OCI-LY1 (cell line): ENCODE results near the gene DRC3.

Experiments used
- H2AFZ ChIP-seq: fragments of 200-600 bp; sonication (generic), shearing (Covaris generic); 2 replicates; pipeline ENCODE4 v1.6.0; 2014; ENCODE audit warnings: antibody characterized with exemption, mild to moderate bottlenecking, low read length
- H3F3A ChIP-seq: fragments of 200-600 bp; sonication (generic), shearing (Covaris generic); 2 replicates; pipeline ENCODE4 v1.6.0; 2014; ENCODE audit warnings: mild to moderate bottlenecking, antibody characterized with exemption, low read length, moderate library complexity; ENCODE audit not compliant: insufficient read depth
- H3K27ac ChIP-seq: fragments of 200-600 bp; sonication (generic); 2 replicates; pipeline ENCODE4 v1.5.1; 2014; ENCODE audit warnings: low read length, mixed run types, mild to moderate bottlenecking, low read depth; ENCODE audit not compliant: poor library complexity, severe bottlenecking
- H3K27me3 ChIP-seq: fragments of 200-600 bp; sonication (generic); 2 replicates; pipeline ENCODE4 v1.6.0; 2014; ENCODE audit warnings: antibody characterized with exemption, mild to moderate bottlenecking, low read length, moderate library complexity; ENCODE audit not compliant: insufficient read depth
- H3K36me3 ChIP-seq: fragments of 200-600 bp; sonication (generic); 2 replicates; pipeline ENCODE4 v1.6.1; 2014; ENCODE audit warnings: mild to moderate bottlenecking, antibody characterized with exemption, low read length, moderate library complexity, mixed read lengths; ENCODE audit not compliant: insufficient read depth
- H3K4me1 ChIP-seq: fragments of 200-600 bp; sonication (generic); 2 replicates; pipeline ENCODE4 v1.5.1; 2014; ENCODE audit warnings: mild to moderate bottlenecking, low read length, moderate library complexity; ENCODE audit not compliant: insufficient read depth, severe bottlenecking
- H3K4me2 ChIP-seq: fragments of 200-600 bp; sonication (generic), shearing (Covaris generic); 2 replicates; pipeline ENCODE4 v1.6.1; 2014; ENCODE audit warnings: low read length
- H3K4me3 ChIP-seq: fragments of 200-600 bp; sonication (generic); 2 replicates; pipeline ENCODE4 v1.5.1; 2014; ENCODE audit warnings: low read length, low read depth, mild to moderate bottlenecking, mixed read lengths; ENCODE audit not compliant: poor library complexity, severe bottlenecking
- H3K79me2 ChIP-seq: fragments of 200-600 bp; shearing (Covaris generic); 2 replicates; pipeline ENCODE4 v1.6.1; 2016; ENCODE audit warnings: mixed run types, low read length, mixed read lengths; ENCODE audit not compliant: insufficient read depth
- H3K9ac ChIP-seq: fragments of 200-600 bp; sonication (generic), shearing (Covaris generic); 2 replicates; pipeline ENCODE4 v1.6.1; 2014; ENCODE audit warnings: mild to moderate bottlenecking, low read length, mixed read lengths
- H3K9me2 ChIP-seq: fragments of 200-600 bp; sonication (generic), shearing (Covaris generic); 2 replicates; pipeline ENCODE4 v1.6.1; 2014; ENCODE audit warnings: low read depth, mild to moderate bottlenecking, low read length, mixed read lengths
- H3K9me3 ChIP-seq: fragments of 200-600 bp; shearing (Covaris generic); 2 replicates; pipeline ENCODE4 v1.6.1; 2014; ENCODE audit warnings: low read length, mixed read lengths
- H4K20me1 ChIP-seq: fragments of 200-600 bp; sonication (generic), shearing (Covaris generic); 2 replicates; pipeline ENCODE4 v1.6.0; 2016; ENCODE audit warnings: mild to moderate bottlenecking, low read length; ENCODE audit not compliant: insufficient read depth
- CTCF ChIP-seq: fragments of 200-600 bp; sonication (generic), shearing (Covaris generic); IDR thresholded peaks from 2 replicates; pipeline ENCODE4 v1.5.1; 2017; ENCODE audit warnings: mild to moderate bottlenecking, antibody characterized with exemption, low read length, moderate library complexity, mixed read lengths
- EZH2 ChIP-seq: fragments of 200-600 bp; sonication (generic), shearing (Covaris generic); IDR thresholded peaks from 2 replicates; pipeline ENCODE4 v1.8.0; 2017; ENCODE audit warnings: borderline replicate concordance, mixed run types, mild to moderate bottlenecking, antibody characterized with exemption, low read length, moderate library complexity, mixed read lengths

DRC3 gene

GRCh38 chr17:17933775-17934174 is 38.9 kb upstream of the DRC3 start:
- TF ChIP-seq EZH2 = no peak
- TF ChIP-seq CTCF = no peak
- H3K9ac ChIP-seq = no peak overlapping the region
- H3K4me3 ChIP-seq = no peak overlapping the region
- H3F3A ChIP-seq = no peaks in the 10 kb centered on the region
- H3K79me2 ChIP-seq = no peaks in the 10 kb centered on the region
- H3K27ac ChIP-seq = no peak overlapping the region
- H4K20me1 ChIP-seq = no peaks in the 10 kb centered on the region
- no peaks in the 10 kb centered on the region for H3K9me2 ChIP-seq
- no peaks in the 10 kb centered on the region for H3K36me3 ChIP-seq
- H2AFZ ChIP-seq = no peak overlapping the region
- 0 out of 2 replicates have a peak, but pooled peaks cover 4% of the 10 kb centered on the region for H3K27me3 ChIP-seq
- no peaks in the 10 kb centered on the region for H3K9me3 ChIP-seq
- no peak overlapping the region for H3K4me2 ChIP-seq
- H3K4me1 ChIP-seq = no peaks in the 10 kb centered on the region

GRCh38 chr17:17934214-17934613 is 38.4 kb upstream of the DRC3 start:
- Histone ChIP-seq H3K27me3 (0 out of 2 replicates have a peak, but pooled peaks cover 4% of the 10 kb centered on the region), H3K9ac (no peak overlapping the region)

GRCh38 chr17:17934806-17935205 is 37.9 kb upstream of the DRC3 start:
- no peaks in the 10 kb centered on the region for H3K9me2 ChIP-seq
- no peak overlapping the region for H3K27ac ChIP-seq
- H3K9me3 ChIP-seq = no peaks in the 10 kb centered on the region
- H4K20me1 ChIP-seq = no peaks in the 10 kb centered on the region
- H3F3A ChIP-seq = no peaks in the 10 kb centered on the region
- no peaks in the 10 kb centered on the region for H3K36me3 ChIP-seq
- no peak overlapping the region for H3K4me3 ChIP-seq
- no peak for TF ChIP-seq EZH2
- no peaks in the 10 kb centered on the region for H3K4me1 ChIP-seq
- H2AFZ ChIP-seq = no peak overlapping the region
- H3K27me3 ChIP-seq = 0 out of 2 replicates have a peak, but pooled peaks cover 4% of the 10 kb centered on the region
- H3K9ac ChIP-seq = no peak overlapping the region
- no peak overlapping the region for H3K4me2 ChIP-seq
- H3K79me2 ChIP-seq = no peaks in the 10 kb centered on the region

More at GRCh38 chr17:17934214-17934613, 38.4 kb upstream of the DRC3 start:
- Histone ChIP-seq H4K20me1 (no peaks in the 10 kb centered on the region), H3F3A (no peaks in the 10 kb centered on the region), H3K36me3 (no peaks in the 10 kb centered on the region), H2AFZ (no peak overlapping the region), H3K9me3 (no peaks in the 10 kb centered on the region), H3K4me3 (no peak overlapping the region), H3K4me2 (no peak overlapping the region), H3K9me2 (no peaks in the 10 kb centered on the region), H3K27ac (no peak overlapping the region), H3K4me1 (no peaks in the 10 kb centered on the region), H3K79me2 (no peaks in the 10 kb centered on the region)
- no peak for TF ChIP-seq EZH2
- TF ChIP-seq CTCF = no peak
